ENCODE measurements around the gene ARIH1.

Gene ARIH1

GRCh38 chr15:72540606-72541237 lies 66.6 kb downstream of the ARIH1 start:
- no peak for DNase-seq (ENCODE audit: low spot score)

GRCh38 chr15:72541674-72542073 lies 67.5 kb downstream of the ARIH1 start:
- DNase-seq (ENCODE audit: low spot score), result no peak

GRCh38 chr15:72545156-72545555 lies 71.0 kb downstream of the ARIH1 start:
- no peak for DNase-seq (ENCODE audit: low spot score)

GRCh38 chr15:72554471-72555425 lies 80.6 kb downstream of the ARIH1 start:
- DNase-seq (ENCODE audit: low spot score), result no peak

- DNase-seq (ENCODE audit: low spot score), result no peak
These were observed 85.7 kb downstream of the ARIH1 start for GRCh38 chr15:72559781-72560180.

- no peak for DNase-seq (ENCODE audit: low spot score)
These were observed 86.3 kb downstream of the ARIH1 start for GRCh38 chr15:72560458-72560857.

GRCh38 chr15:72562386-72562785 lies 88.3 kb downstream of the ARIH1 start:
- no peak for DNase-seq (ENCODE audit: low spot score)

GRCh38 chr15:72562878-72563277 lies 88.7 kb downstream of the ARIH1 start:
- DNase-seq (ENCODE audit: low spot score), result no peak

GRCh38 chr15:72564091-72564490 lies 90.0 kb downstream of the ARIH1 start:
- no peak for DNase-seq (ENCODE audit: low spot score)

- DNase-seq (ENCODE audit: low spot score), result no peak
These were observed 92.8 kb downstream of the ARIH1 start for GRCh38 chr15:72566973-72567372.

GRCh38 chr15:72570059-72570458 lies 95.9 kb downstream of the ARIH1 start:
- DNase-seq (ENCODE audit: low spot score), result no peak

- no peak for DNase-seq (ENCODE audit: low spot score)
These were observed 105.7 kb downstream of the ARIH1 start for GRCh38 chr15:72579814-72580213.

GRCh38 chr15:72584006-72584405 lies 109.9 kb downstream of the ARIH1 start:
- DNase-seq (ENCODE audit: low spot score), result no peak

GRCh38 chr15:72585025-72585424 lies 110.9 kb downstream of the ARIH1 start:
- no peak for DNase-seq (ENCODE audit: low spot score)

- no peak for DNase-seq (ENCODE audit: low spot score)
These were observed 111.4 kb downstream of the ARIH1 start for GRCh38 chr15:72585476-72586058.

- DNase-seq (ENCODE audit: low spot score), result no peak
These were observed 114.0 kb downstream of the ARIH1 start for GRCh38 chr15:72588096-72588495.

- no peak for DNase-seq (ENCODE audit: low spot score)
These were observed 116.3 kb downstream of the ARIH1 start for GRCh38 chr15:72590427-72590826.

- DNase-seq (ENCODE audit: low spot score), result no peak
These were observed 117.2 kb downstream of the ARIH1 start for GRCh38 chr15:72591361-72591760.

- DNase-seq (ENCODE audit: low spot score), result no peak
These were observed 118.0 kb downstream of the ARIH1 start for GRCh38 chr15:72592097-72592496.

- DNase-seq (ENCODE audit: low spot score), result no peak
These were observed 118.5 kb downstream of the ARIH1 start for GRCh38 chr15:72592676-72593075.

- no peak for DNase-seq (ENCODE audit: low spot score)
These were observed 119.7 kb downstream of the ARIH1 start for GRCh38 chr15:72593838-72594237.

GRCh38 chr15:72599855-72600464 lies 125.8 kb downstream of the ARIH1 start:
- DNase-seq (ENCODE audit: low spot score), result peak; percentile 39

- DNase-seq (ENCODE audit: low spot score), result no peak
These were observed 130.7 kb downstream of the ARIH1 start for GRCh38 chr15:72604794-72605193.
